ENCODE results near the gene CA10. TPM values are rescaled to one million over a fixed set of nuclear protein-coding genes. Genes with fewer than 3 reads are reported as not detected.

Gene CA10
- total and polyA plus RNA-seq, 2 donors (not counting 3 experiments of a cell fraction or from before 2014, with no cell fraction given): not detected

GRCh38 chr17:51814521-51814920 lies 344.0 kb downstream of the CA10 start:
- no peaks in the 10 kb centered on the region for H3K36me3 ChIP-seq (ENCODE audit: control insufficient read depth in 2 of 2, extremely low read depth in 1 of 2, insufficient read depth in 2 of 2, low read length in 2 of 2)
- no peaks in the 10 kb centered on the region for H3K4me1 ChIP-seq (ENCODE audit: control insufficient read depth, extremely low read depth, insufficient read depth, low read length)
- DNase-seq (ENCODE audit: low read depth, low spot score): no peak
- no TSS peak for BruUV-seq (replicated peaks)
- no peak overlapping the region for H3K4me2 ChIP-seq (ENCODE audit: insufficient read depth, low read length)
- H2AFZ ChIP-seq (ENCODE audit: low read depth, low read length): no peak overlapping the region
- H3K79me2 ChIP-seq (ENCODE audit: control insufficient read depth, insufficient read depth, low read length): no peaks in the 10 kb centered on the region
- TF ChIP-seq EZH2 (IDR thresholded peaks at IDR 0.05; ENCODE audit: borderline replicate concordance, low read depth, low read length, severe bottlenecking): no peak
- TF ChIP-seq FOS (IDR thresholded peaks at IDR 0.05; ENCODE audit: borderline replicate concordance, insufficient read depth, low read length): no peak
- no peak for TF ChIP-seq POLR2AphosphoS5 (IDR thresholded peaks at IDR 0.05; ENCODE audit: insufficient read depth, low read depth, low read length)
- no peak for TF ChIP-seq GATA2 (IDR thresholded peaks at IDR 0.05; ENCODE audit: insufficient read depth, insufficient read length, low read depth, low read length)
- no peak for TF ChIP-seq JUN (IDR thresholded peaks at IDR 0.05; ENCODE audit: borderline replicate concordance, insufficient read depth, insufficient read length, low read depth)
- no peak for FAIRE-seq
- no peaks in the 10 kb centered on the region for H4K20me1 ChIP-seq (replicated peaks; ENCODE audit: control insufficient read depth, extremely low read depth, insufficient read depth, low read length)
- no peak overlapping the region for H3K9ac ChIP-seq (replicated peaks; ENCODE audit: extremely low read depth, insufficient read depth, low read length)
- no peaks in the 10 kb centered on the region for H3K9me3 ChIP-seq (replicated peaks; ENCODE audit: control insufficient read depth, insufficient read depth, low read length)
- ChIA-PET POLR2A (no interaction called here), CTCF (no interaction called here)
- no peak overlapping the region for H3K27ac ChIP-seq (ENCODE audit: insufficient read depth, low read depth, low read length)
- H3K4me3 ChIP-seq (replicated peaks in 1 of 3; ENCODE audit: insufficient read depth in 1 of 3, low read depth in 1 of 3, low read length in 3 of 3): no peak overlapping the region
- dilution Hi-C loops (cut with MboI; ENCODE audit: extremely low pct_ligation_motif_present, low sequenced_read_pairs) (no loop called here), intact Hi-C loops (cut with micrococcal nuclease) (no loop called here)
- H3K27me3 ChIP-seq (ENCODE audit: control insufficient read depth in 2 of 2, insufficient read depth in 2 of 2, low read length in 2 of 2): no peaks in the 10 kb centered on the region
- H3K9me1 ChIP-seq (replicated peaks; ENCODE audit: control insufficient read depth, extremely low read depth, insufficient read depth, low read length): no peaks in the 10 kb centered on the region

GRCh38 chr17:51813784-51814174 lies 344.7 kb downstream of the CA10 start:
- dilution Hi-C loops (cut with MboI; ENCODE audit: extremely low pct_ligation_motif_present, low sequenced_read_pairs): no loop called here

More at GRCh38 chr17:51813784-51814174, 344.7 kb downstream of the CA10 start:
- H3K36me3 ChIP-seq (ENCODE audit: control insufficient read depth in 2 of 2, extremely low read depth in 1 of 2, insufficient read depth in 2 of 2, low read length in 2 of 2): no peaks in the 10 kb centered on the region
- no peak overlapping the region for H2AFZ ChIP-seq (ENCODE audit: low read depth, low read length)
- intact Hi-C loops (cut with micrococcal nuclease): no loop called here
- H3K4me2 ChIP-seq (ENCODE audit: insufficient read depth, low read length): no peak overlapping the region
- no peak overlapping the region for H3K27ac ChIP-seq (ENCODE audit: insufficient read depth, low read depth, low read length)
- no peak for DNase-seq (ENCODE audit: low read depth, low spot score)
- no peaks in the 10 kb centered on the region for H3K9me3 ChIP-seq (replicated peaks; ENCODE audit: control insufficient read depth, insufficient read depth, low read length)
- FAIRE-seq: no peak
- no TSS peak for BruUV-seq (replicated peaks)
- no peaks in the 10 kb centered on the region for H3K27me3 ChIP-seq (ENCODE audit: control insufficient read depth in 2 of 2, insufficient read depth in 2 of 2, low read length in 2 of 2)
- H3K79me2 ChIP-seq (ENCODE audit: control insufficient read depth, insufficient read depth, low read length): no peaks in the 10 kb centered on the region
- POLR2A ChIA-PET: no interaction called here
- H4K20me1 ChIP-seq (replicated peaks; ENCODE audit: control insufficient read depth, extremely low read depth, insufficient read depth, low read length): no peaks in the 10 kb centered on the region
- H3K4me1 ChIP-seq (ENCODE audit: control insufficient read depth, extremely low read depth, insufficient read depth, low read length): no peaks in the 10 kb centered on the region
- CTCF ChIA-PET: no interaction called here
- H3K9me1 ChIP-seq (replicated peaks; ENCODE audit: control insufficient read depth, extremely low read depth, insufficient read depth, low read length): no peaks in the 10 kb centered on the region
- H3K4me3 ChIP-seq (replicated peaks in 1 of 3; ENCODE audit: insufficient read depth in 1 of 3, low read depth in 1 of 3, low read length in 3 of 3): no peak overlapping the region
- no peak overlapping the region for H3K9ac ChIP-seq (replicated peaks; ENCODE audit: extremely low read depth, insufficient read depth, low read length)
- TF ChIP-seq MAX (IDR thresholded peaks at IDR 0.05; ENCODE audit: insufficient read depth, insufficient read length): no peak
- no peak for TF ChIP-seq POLR2A (IDR thresholded peaks at IDR 0.05; ENCODE audit: low read depth, low read length)
- no peak for TF ChIP-seq FOS (IDR thresholded peaks at IDR 0.05; ENCODE audit: borderline replicate concordance, insufficient read depth, low read length)
- no peak for TF ChIP-seq CTCF (IDR thresholded peaks at IDR 0.05; ENCODE audit: extremely low read depth in 1 of 2, insufficient read depth in 1 of 2, low read depth in 1 of 2, low read length in 2 of 2)
- TF ChIP-seq JUN (IDR thresholded peaks at IDR 0.05; ENCODE audit: borderline replicate concordance, insufficient read depth, insufficient read length, low read depth): no peak
- TF ChIP-seq POLR2AphosphoS5 (IDR thresholded peaks at IDR 0.05; ENCODE audit: insufficient read depth, low read depth, low read length): no peak
- no peak for TF ChIP-seq EZH2 (IDR thresholded peaks at IDR 0.05; ENCODE audit: borderline replicate concordance, low read depth, low read length, severe bottlenecking)
- TF ChIP-seq GATA2 (IDR thresholded peaks at IDR 0.05; ENCODE audit: insufficient read depth, insufficient read length, low read depth, low read length): no peak
- no peak for TF ChIP-seq MYC (IDR thresholded peaks at IDR 0.05; ENCODE audit: low read depth, low read length)
